IMR-90 (cell line): ENCODE data around the gene FAM163A. TPM values are rescaled to one million over a fixed set of nuclear protein-coding genes. Genes with fewer than 3 reads are reported as not detected.

Source experiments
- ATAC-seq: fragments of 200-7000 bp; cut with Tn5 transposase; 2 replicates; pipeline ENCODE4 v1.9.1; 2020; ENCODE audit warnings: low read depth, mild to moderate bottlenecking, moderate library complexity
- BruUV-seq: library from RNA; stranded (reverse); fragments of 400-500 nt; replicated peaks from 2 replicates; lab custom pipeline; 2021; lab: Mats Ljungman, UMichigan
- CTCF ChIA-PET: fragments of 300-600 bp; formaldehyde crosslinking; extraction: SDS; loops from one replicate; lab custom pipeline; 2021; ENCODE audit warnings: antibody characterized with exemption; lab: Yijun Ruan, JAX
- POLR2A ChIA-PET: fragments of 300-600 bp; sonication (Branson Sonifier 250); formaldehyde crosslinking; loops from one replicate; lab custom pipeline; 2022; ENCODE audit warnings: antibody characterized with exemption; ENCODE audit not compliant: unreplicated experiment; lab: Charles Lee
- DNase-seq: peaks from one replicate; pipeline ENCODE4 v3.0.0; 2013
- H2AFZ ChIP-seq: replicated peaks from 2 replicates; pipeline ENCODE3; 2013; ENCODE audit warnings: low read length, mild to moderate bottlenecking; ENCODE audit not compliant: poor library complexity
- H2AK5ac ChIP-seq: 2 replicates; pipeline ENCODE4 v1.6.1; 2013; ENCODE audit warnings: low read depth, low read length, inconsistent platforms
- H2AK9ac ChIP-seq: replicated peaks from 2 replicates; pipeline ENCODE3; 2013; ENCODE audit warnings: mild to moderate bottlenecking, low read depth, low read length, moderate library complexity; ENCODE audit not compliant: poor library complexity
- H2BK120ac ChIP-seq: 2 replicates; pipeline ENCODE4 v1.6.1; 2013; ENCODE audit warnings: low read depth, low read length, inconsistent platforms
- H2BK15ac ChIP-seq: 3 replicates; pipeline ENCODE4 v1.6.1; 2013; ENCODE audit warnings: low read depth, low read length, inconsistent platforms
- H2BK20ac ChIP-seq: 2 replicates; pipeline ENCODE4 v1.6.1; 2013; ENCODE audit warnings: low read depth, mild to moderate bottlenecking, inconsistent platforms, low read length, moderate library complexity
- H2BK5ac ChIP-seq: 2 replicates; pipeline ENCODE4 v1.6.1; 2013; ENCODE audit warnings: mild to moderate bottlenecking, low read depth, low read length, inconsistent platforms; ENCODE audit not compliant: poor library complexity, severe bottlenecking
- H3K14ac ChIP-seq: replicated peaks from 2 replicates; pipeline ENCODE4 v1.6.1; 2013; ENCODE audit warnings: low read depth, low read length, inconsistent platforms
- H3K18ac ChIP-seq: 2 replicates; pipeline ENCODE4 v1.6.1; 2013; ENCODE audit warnings: low read depth, low read length, control low read depth
- H3K23ac ChIP-seq: 2 replicates; pipeline ENCODE4 v1.6.1; 2013; ENCODE audit warnings: low read depth, low read length, inconsistent platforms
- H3K27ac ChIP-seq: 2 replicates; pipeline ENCODE4 v1.5.1; 2013; ENCODE audit warnings: mild to moderate bottlenecking, control low read depth, low read length; ENCODE audit not compliant: insufficient read depth
- H3K27me3 ChIP-seq: 2 replicates; pipeline ENCODE4 v1.6.1; 2013; ENCODE audit warnings: low read length; ENCODE audit not compliant: control insufficient read depth, insufficient read depth
- H3K36me3 ChIP-seq: 2 replicates; pipeline ENCODE4 v1.6.1; 2013; ENCODE audit warnings: low read length, mixed read lengths; ENCODE audit not compliant: control insufficient read depth, insufficient read depth
- H3K4ac ChIP-seq: 2 replicates; pipeline ENCODE4 v1.6.1; 2013; ENCODE audit warnings: low read depth, low read length, inconsistent platforms
- H3K4me1 ChIP-seq: 2 replicates; pipeline ENCODE4 v1.6.1; 2013; ENCODE audit warnings: low read length, mixed read lengths; ENCODE audit not compliant: control insufficient read depth, insufficient read depth
- H3K4me2 ChIP-seq: 2 replicates; pipeline ENCODE4 v1.6.1; 2013; ENCODE audit warnings: low read depth, mild to moderate bottlenecking, control low read depth, low read length, moderate library complexity
- H3K4me3 ChIP-seq: 2 replicates; pipeline ENCODE4 v1.5.1; 2013; ENCODE audit warnings: low read depth, mild to moderate bottlenecking, control low read depth, low read length, moderate library complexity; ENCODE audit not compliant: insufficient read depth
- H3K56ac ChIP-seq: 2 replicates; pipeline ENCODE4 v1.6.1; 2013; ENCODE audit warnings: low read length, inconsistent platforms; ENCODE audit not compliant: insufficient read depth; ENCODE audit errors: extremely low read depth
- H3K79me1 ChIP-seq, 2 experiments: 2 replicates each; pipeline ENCODE4 v1.6.1; 2013; ENCODE audit warnings: low read length in 2 of 2, inconsistent platforms in 1 of 2, low read depth in 1 of 2
- H3K9ac ChIP-seq: 2 replicates; pipeline ENCODE4 v1.6.1; 2013; ENCODE audit warnings: low read depth, low read length, control low read depth
- H3K9me1 ChIP-seq: 2 replicates; pipeline ENCODE4 v1.6.1; 2013; ENCODE audit warnings: low read length, inconsistent platforms; ENCODE audit not compliant: insufficient read depth
- H3K9me3 ChIP-seq: 2 replicates; pipeline ENCODE4 v1.6.1; 2013; ENCODE audit warnings: low read length; ENCODE audit not compliant: control insufficient read depth, insufficient read depth
- H4K20me1 ChIP-seq: 2 replicates; pipeline ENCODE4 v1.6.1; 2013; ENCODE audit warnings: low read length, inconsistent platforms; ENCODE audit not compliant: insufficient read depth
- H4K5ac ChIP-seq: 2 replicates; pipeline ENCODE4 v1.6.1; 2013; ENCODE audit warnings: mild to moderate bottlenecking, low read depth, low read length, control low read depth
- H4K8ac ChIP-seq, 2 experiments: 2 replicates each; pipeline ENCODE4 v1.6.1; 2013; ENCODE audit warnings: low read depth in 2 of 2, low read length in 2 of 2, control low read depth in 1 of 2, inconsistent platforms in 1 of 2
- H4K91ac ChIP-seq: 2 replicates; pipeline ENCODE4 v1.6.1; 2013; ENCODE audit warnings: low read depth, low read length, inconsistent platforms; ENCODE audit not compliant: insufficient read depth
- BHLHE40 ChIP-seq: fragments of 150-350 bp; IDR thresholded peaks from 2 replicates; pipeline ENCODE4 v1.6.1; 2016; ENCODE audit warnings: mild to moderate bottlenecking, low read depth, low read length
- CEBPB ChIP-seq: IDR thresholded peaks from 2 replicates; pipeline ENCODE4 v1.6.1; 2012; ENCODE audit warnings: low read depth, low read length, improper control_type of control experiment
- FOS ChIP-seq: fragments of 150-350 bp; IDR thresholded peaks from 2 replicates; pipeline ENCODE4 v1.6.1; 2016; ENCODE audit warnings: low read depth, low read length
- NFE2L2 ChIP-seq: fragments of 150-350 bp; IDR thresholded peaks from 2 replicates; pipeline ENCODE4 v1.6.1; 2016; ENCODE audit warnings: low read depth, mild to moderate bottlenecking, low read length
- RCOR1 ChIP-seq: IDR thresholded peaks from 2 replicates; pipeline ENCODE4 v1.6.1; 2012; ENCODE audit warnings: mild to moderate bottlenecking, low read length, improper control_type of control experiment; ENCODE audit not compliant: insufficient replicate concordance
- RFX5 ChIP-seq: IDR thresholded peaks from 2 replicates; pipeline ENCODE4 v1.8.0; 2012; ENCODE audit warnings: low read depth, mild to moderate bottlenecking, low read length, moderate library complexity
- USF2 ChIP-seq: fragments of 150-350 bp; IDR thresholded peaks from 2 replicates; pipeline ENCODE4 v1.6.1; 2017; ENCODE audit warnings: mild to moderate bottlenecking, antibody characterized with exemption, low read length, low read depth
- WGBS, 2 experiments: methylation state at CpG; one replicate each; pipeline versions ENCODE4 v1.1.5 to v1.1.7; 2013; ENCODE audit warnings: missing lambda C conversion rate in 2 of 2; ENCODE audit not compliant: insufficient read length in 1 of 2; ENCODE audit errors: extremely low coverage in 2 of 2; 5-methylcytosine and 5-hydroxymethylcytosine counted together
- dilution Hi-C: fragments of 300-500 bp; cut with HindIII; formaldehyde crosslinking; loops from one replicate; pipeline ENCODE4 v1.14.3; 2018; ENCODE audit warnings: low sequenced_read_pairs; ENCODE audit not compliant: unreplicated experiment
- in situ Hi-C: fragments of 300-500 bp; cut with MboI; formaldehyde crosslinking; loops from 3 replicates; pipeline ENCODE4 v1.14.3; 2019; ENCODE audit warnings: low sequenced_read_pairs, inconsistent platforms, mixed read lengths
- intact Hi-C: fragments of 100-400 bp; cut with micrococcal nuclease; formaldehyde crosslinking; loops from 2 replicates; pipeline ENCODE4 v1.10.0; 2022
- polyA plus RNA-seq, 3 experiments: library from polyadenylated mRNA; depleted of rRNA; stranded (reverse); fragments of >200 nt; gene quantifications; 2 replicates each; pipeline ENCODE4 v1.2.3, GENCODE V29; 2012; ENCODE audit warnings: low replicate concordance in 1 of 3
- total RNA-seq: library from RNA; depleted of rRNA; stranded (reverse); fragments of >200 nt; gene quantifications from 2 replicates; pipeline ENCODE4 v1.2.3, GENCODE V29; 2012
- TF ChIP-seq, protein P1 (sequence below): fragments of 150-350 bp; IDR thresholded peaks from 2 replicates; pipeline ENCODE4 v1.6.1; 2016; ENCODE audit warnings: low read depth, mild to moderate bottlenecking, low read length, moderate library complexity, borderline replicate concordance

FAM163A gene
- total and polyA plus RNA-seq, 2 of the 4 experiments (the other 2 are of a cell fraction) = not detected

DNA sequence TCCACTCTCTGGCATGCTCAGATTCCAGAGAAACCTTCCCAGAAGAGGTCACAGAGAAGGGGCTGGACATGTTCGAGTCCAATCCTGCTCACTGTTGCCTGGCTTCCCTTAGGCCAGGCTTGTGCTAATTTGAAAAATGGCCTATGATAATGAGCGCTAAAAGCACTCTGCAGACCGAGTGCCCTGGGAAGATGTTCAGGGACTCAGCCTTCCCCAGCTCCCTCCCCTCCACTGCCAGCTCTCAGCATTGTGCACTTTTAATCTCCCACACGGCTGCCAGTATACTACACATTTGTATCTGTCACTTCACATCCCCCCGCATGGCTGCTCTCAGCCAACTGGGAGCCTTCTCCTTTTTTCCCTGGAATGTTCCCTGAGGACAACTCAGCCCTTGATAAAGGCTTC, 24.1 kb downstream of the FAM163A start:
- Histone ChIP-seq H3K27me3 (peaks cover 23% of the 10 kb centered on the region), H3K23ac (no peak overlapping the region), H3K4me3 (no peak overlapping the region), H3K9me1 (no peaks in the 10 kb centered on the region), H2AK9ac (no peak overlapping the region), H2BK20ac (no peak overlapping the region), H2AFZ (no peak overlapping the region), H3K9ac (no peak overlapping the region), H2BK5ac (no peak overlapping the region), H2BK120ac (no peak overlapping the region), H3K18ac (no peak overlapping the region), H2AK5ac (no peak overlapping the region), H3K56ac (no peak overlapping the region), H3K4me2 (no peak overlapping the region), H3K36me3 (no peaks in the 10 kb centered on the region), H3K14ac (no peak overlapping the region), H3K4ac (no peak overlapping the region), H3K4me1 (no peaks in the 10 kb centered on the region), H3K9me3 (no peaks in the 10 kb centered on the region), H3K79me1 (no peaks in the 10 kb centered on the region), H4K5ac (no peak overlapping the region), H2BK15ac (no peak overlapping the region), H3K27ac (no peak overlapping the region), H4K8ac (no peak overlapping the region), H4K20me1 (no peaks in the 10 kb centered on the region), H4K91ac (no peak overlapping the region)
- DNase-seq (no peak), ATAC-seq (no peak)
- no peak for TF ChIP-seq FOS
- no peak for TF ChIP-seq RFX5
- no peak for TF ChIP-seq BHLHE40
- no peak for TF ChIP-seq NFE2L2
- TF ChIP-seq, protein P1, sequence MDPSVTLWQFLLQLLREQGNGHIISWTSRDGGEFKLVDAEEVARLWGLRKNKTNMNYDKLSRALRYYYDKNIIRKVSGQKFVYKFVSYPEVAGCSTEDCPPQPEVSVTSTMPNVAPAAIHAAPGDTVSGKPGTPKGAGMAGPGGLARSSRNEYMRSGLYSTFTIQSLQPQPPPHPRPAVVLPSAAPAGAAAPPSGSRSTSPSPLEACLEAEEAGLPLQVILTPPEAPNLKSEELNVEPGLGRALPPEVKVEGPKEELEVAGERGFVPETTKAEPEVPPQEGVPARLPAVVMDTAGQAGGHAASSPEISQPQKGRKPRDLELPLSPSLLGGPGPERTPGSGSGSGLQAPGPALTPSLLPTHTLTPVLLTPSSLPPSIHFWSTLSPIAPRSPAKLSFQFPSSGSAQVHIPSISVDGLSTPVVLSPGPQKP = no peak
- TF ChIP-seq CEBPB = no peak
- TF ChIP-seq USF2 = no peak
- no peak for TF ChIP-seq RCOR1
- POLR2A ChIA-PET = no interaction called here
- 21% methylated on average over 3 of the region's 5 CpGs; no CpG with 5 or more reads in 1 of the 2 experiments for WGBS, 2 experiments
- BruUV-seq = no TSS peak
- CTCF ChIA-PET = interaction anchor here (1.1 kb wide), 1 partner anchor 61 kb away, joined by 3 read pairs; no protein-coding TSS in a partner anchor
- intact Hi-C loops (no loop called here), dilution Hi-C loops (no loop called here), in situ Hi-C loops (no loop called here)
